C4-2B (cell line): ENCODE data around the gene SPECC1.

Experiments used
- ZFX ChIP-seq: fragments of 450-650 bp; IDR thresholded peaks from 2 replicates; pipeline ENCODE4 v1.6.1; 2017
- TF ChIP-seq, protein P1 (sequence below): fragments of 450-650 bp; conservative IDR thresholded peaks from 2 replicates; pipeline ENCODE4 v1.5.1; 2017; ENCODE audit warnings: mild to moderate bottlenecking

- TF ChIP-seq, protein P1, sequence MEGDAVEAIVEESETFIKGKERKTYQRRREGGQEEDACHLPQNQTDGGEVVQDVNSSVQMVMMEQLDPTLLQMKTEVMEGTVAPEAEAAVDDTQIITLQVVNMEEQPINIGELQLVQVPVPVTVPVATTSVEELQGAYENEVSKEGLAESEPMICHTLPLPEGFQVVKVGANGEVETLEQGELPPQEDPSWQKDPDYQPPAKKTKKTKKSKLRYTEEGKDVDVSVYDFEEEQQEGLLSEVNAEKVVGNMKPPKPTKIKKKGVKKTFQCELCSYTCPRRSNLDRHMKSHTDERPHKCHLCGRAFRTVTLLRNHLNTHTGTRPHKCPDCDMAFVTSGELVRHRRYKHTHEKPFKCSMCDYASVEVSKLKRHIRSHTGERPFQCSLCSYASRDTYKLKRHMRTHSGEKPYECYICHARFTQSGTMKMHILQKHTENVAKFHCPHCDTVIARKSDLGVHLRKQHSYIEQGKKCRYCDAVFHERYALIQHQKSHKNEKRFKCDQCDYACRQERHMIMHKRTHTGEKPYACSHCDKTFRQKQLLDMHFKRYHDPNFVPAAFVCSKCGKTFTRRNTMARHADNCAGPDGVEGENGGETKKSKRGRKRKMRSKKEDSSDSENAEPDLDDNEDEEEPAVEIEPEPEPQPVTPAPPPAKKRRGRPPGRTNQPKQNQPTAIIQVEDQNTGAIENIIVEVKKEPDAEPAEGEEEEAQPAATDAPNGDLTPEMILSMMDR = no peak
- TF ChIP-seq ZFX = no peak
Measured at GRCh38 chr17:20266806-20267458, 257.8 kb downstream of the SPECC1 start.
